IMR-90 (cell line): ENCODE results near the gene RIN1. TPM values are rescaled to one million over a fixed set of nuclear protein-coding genes. Genes with fewer than 3 reads are reported as not detected.

Experiments used
- ATAC-seq: fragments of 200-7000 bp; cut with Tn5 transposase; 2 replicates; pipeline ENCODE4 v1.9.1; 2020; ENCODE audit warnings: low read depth, mild to moderate bottlenecking, moderate library complexity
- BruUV-seq: library from RNA; stranded (reverse); fragments of 400-500 nt; replicated peaks from 2 replicates; lab custom pipeline; 2021; lab: Mats Ljungman, UMichigan
- CTCF ChIA-PET: fragments of 300-600 bp; formaldehyde crosslinking; extraction: SDS; loops from one replicate; lab custom pipeline; 2021; ENCODE audit warnings: antibody characterized with exemption; lab: Yijun Ruan, JAX
- POLR2A ChIA-PET: fragments of 300-600 bp; sonication (Branson Sonifier 250); formaldehyde crosslinking; loops from one replicate; lab custom pipeline; 2022; ENCODE audit warnings: antibody characterized with exemption; ENCODE audit not compliant: unreplicated experiment; lab: Charles Lee
- DNase-seq: peaks from one replicate; pipeline ENCODE4 v3.0.0; 2013
- H2AFZ ChIP-seq: replicated peaks from 2 replicates; pipeline ENCODE3; 2013; ENCODE audit warnings: low read length, mild to moderate bottlenecking; ENCODE audit not compliant: poor library complexity
- H2AK5ac ChIP-seq: 2 replicates; pipeline ENCODE4 v1.6.1; 2013; ENCODE audit warnings: low read depth, low read length, inconsistent platforms
- H2AK9ac ChIP-seq: replicated peaks from 2 replicates; pipeline ENCODE3; 2013; ENCODE audit warnings: mild to moderate bottlenecking, low read depth, low read length, moderate library complexity; ENCODE audit not compliant: poor library complexity
- H2BK120ac ChIP-seq: 2 replicates; pipeline ENCODE4 v1.6.1; 2013; ENCODE audit warnings: low read depth, low read length, inconsistent platforms
- H2BK15ac ChIP-seq: 3 replicates; pipeline ENCODE4 v1.6.1; 2013; ENCODE audit warnings: low read depth, low read length, inconsistent platforms
- H2BK20ac ChIP-seq: 2 replicates; pipeline ENCODE4 v1.6.1; 2013; ENCODE audit warnings: low read depth, mild to moderate bottlenecking, inconsistent platforms, low read length, moderate library complexity
- H2BK5ac ChIP-seq: 2 replicates; pipeline ENCODE4 v1.6.1; 2013; ENCODE audit warnings: mild to moderate bottlenecking, low read depth, low read length, inconsistent platforms; ENCODE audit not compliant: poor library complexity, severe bottlenecking
- H3K14ac ChIP-seq: replicated peaks from 2 replicates; pipeline ENCODE4 v1.6.1; 2013; ENCODE audit warnings: low read depth, low read length, inconsistent platforms
- H3K18ac ChIP-seq: 2 replicates; pipeline ENCODE4 v1.6.1; 2013; ENCODE audit warnings: low read depth, low read length, control low read depth
- H3K23ac ChIP-seq: 2 replicates; pipeline ENCODE4 v1.6.1; 2013; ENCODE audit warnings: low read depth, low read length, inconsistent platforms
- H3K27ac ChIP-seq: 2 replicates; pipeline ENCODE4 v1.5.1; 2013; ENCODE audit warnings: mild to moderate bottlenecking, control low read depth, low read length; ENCODE audit not compliant: insufficient read depth
- H3K27me3 ChIP-seq: 2 replicates; pipeline ENCODE4 v1.6.1; 2013; ENCODE audit warnings: low read length; ENCODE audit not compliant: control insufficient read depth, insufficient read depth
- H3K36me3 ChIP-seq: 2 replicates; pipeline ENCODE4 v1.6.1; 2013; ENCODE audit warnings: low read length, mixed read lengths; ENCODE audit not compliant: control insufficient read depth, insufficient read depth
- H3K4ac ChIP-seq: 2 replicates; pipeline ENCODE4 v1.6.1; 2013; ENCODE audit warnings: low read depth, low read length, inconsistent platforms
- H3K4me1 ChIP-seq: 2 replicates; pipeline ENCODE4 v1.6.1; 2013; ENCODE audit warnings: low read length, mixed read lengths; ENCODE audit not compliant: control insufficient read depth, insufficient read depth
- H3K4me2 ChIP-seq: 2 replicates; pipeline ENCODE4 v1.6.1; 2013; ENCODE audit warnings: low read depth, mild to moderate bottlenecking, control low read depth, low read length, moderate library complexity
- H3K4me3 ChIP-seq: 2 replicates; pipeline ENCODE4 v1.5.1; 2013; ENCODE audit warnings: low read depth, mild to moderate bottlenecking, control low read depth, low read length, moderate library complexity; ENCODE audit not compliant: insufficient read depth
- H3K56ac ChIP-seq: 2 replicates; pipeline ENCODE4 v1.6.1; 2013; ENCODE audit warnings: low read length, inconsistent platforms; ENCODE audit not compliant: insufficient read depth; ENCODE audit errors: extremely low read depth
- H3K79me1 ChIP-seq, 2 experiments: 2 replicates each; pipeline ENCODE4 v1.6.1; 2013; ENCODE audit warnings: low read length in 2 of 2, inconsistent platforms in 1 of 2, low read depth in 1 of 2
- H3K9ac ChIP-seq: 2 replicates; pipeline ENCODE4 v1.6.1; 2013; ENCODE audit warnings: low read depth, low read length, control low read depth
- H3K9me1 ChIP-seq: 2 replicates; pipeline ENCODE4 v1.6.1; 2013; ENCODE audit warnings: low read length, inconsistent platforms; ENCODE audit not compliant: insufficient read depth
- H3K9me3 ChIP-seq: 2 replicates; pipeline ENCODE4 v1.6.1; 2013; ENCODE audit warnings: low read length; ENCODE audit not compliant: control insufficient read depth, insufficient read depth
- H4K20me1 ChIP-seq: 2 replicates; pipeline ENCODE4 v1.6.1; 2013; ENCODE audit warnings: low read length, inconsistent platforms; ENCODE audit not compliant: insufficient read depth
- H4K5ac ChIP-seq: 2 replicates; pipeline ENCODE4 v1.6.1; 2013; ENCODE audit warnings: mild to moderate bottlenecking, low read depth, low read length, control low read depth
- H4K8ac ChIP-seq, 2 experiments: 2 replicates each; pipeline ENCODE4 v1.6.1; 2013; ENCODE audit warnings: low read depth in 2 of 2, low read length in 2 of 2, control low read depth in 1 of 2, inconsistent platforms in 1 of 2
- H4K91ac ChIP-seq: 2 replicates; pipeline ENCODE4 v1.6.1; 2013; ENCODE audit warnings: low read depth, low read length, inconsistent platforms; ENCODE audit not compliant: insufficient read depth
- CHD1 ChIP-seq: IDR thresholded peaks from 2 replicates; pipeline ENCODE4 v1.6.1; 2012; ENCODE audit warnings: low read depth, low read length, improper control_type of control experiment
- MAFK ChIP-seq: IDR thresholded peaks from 2 replicates; pipeline ENCODE4 v1.6.1; 2012; ENCODE audit warnings: low read depth, low read length, improper control_type of control experiment
- MXI1 ChIP-seq: IDR thresholded peaks from 2 replicates; pipeline ENCODE4 v1.6.1; 2012; ENCODE audit warnings: low read depth, mild to moderate bottlenecking, low read length, moderate library complexity, borderline replicate concordance
- POLR2A ChIP-seq: IDR thresholded peaks from 2 replicates; pipeline ENCODE4 v1.6.1; 2012; ENCODE audit warnings: mild to moderate bottlenecking, low read depth, low read length
- RAD21 ChIP-seq: IDR thresholded peaks from 2 replicates; pipeline ENCODE4 v1.6.1; 2012; ENCODE audit warnings: low read length, improper control_type of control experiment
- RFX5 ChIP-seq: IDR thresholded peaks from 2 replicates; pipeline ENCODE4 v1.8.0; 2012; ENCODE audit warnings: low read depth, mild to moderate bottlenecking, low read length, moderate library complexity
- SMC3 ChIP-seq: fragments of 150-350 bp; IDR thresholded peaks from 2 replicates; pipeline ENCODE4 v1.6.1; 2016; ENCODE audit warnings: low read depth, mild to moderate bottlenecking, antibody characterized with exemption, low read length, moderate library complexity
- WGBS, 2 experiments: methylation state at CpG; one replicate each; pipeline versions ENCODE4 v1.1.5 to v1.1.7; 2013; ENCODE audit warnings: missing lambda C conversion rate in 2 of 2; ENCODE audit not compliant: insufficient read length in 1 of 2; ENCODE audit errors: extremely low coverage in 2 of 2; 5-methylcytosine and 5-hydroxymethylcytosine counted together
- dilution Hi-C: fragments of 300-500 bp; cut with HindIII; formaldehyde crosslinking; loops from one replicate; pipeline ENCODE4 v1.14.3; 2018; ENCODE audit warnings: low sequenced_read_pairs; ENCODE audit not compliant: unreplicated experiment
- in situ Hi-C: fragments of 300-500 bp; cut with MboI; formaldehyde crosslinking; loops from 3 replicates; pipeline ENCODE4 v1.14.3; 2019; ENCODE audit warnings: low sequenced_read_pairs, inconsistent platforms, mixed read lengths
- intact Hi-C: fragments of 100-400 bp; cut with micrococcal nuclease; formaldehyde crosslinking; loops from 2 replicates; pipeline ENCODE4 v1.10.0; 2022
- polyA plus RNA-seq, 3 experiments: library from polyadenylated mRNA; depleted of rRNA; stranded (reverse); fragments of >200 nt; gene quantifications; 2 replicates each; pipeline ENCODE4 v1.2.3, GENCODE V29; 2012; ENCODE audit warnings: low replicate concordance in 1 of 3
- total RNA-seq: library from RNA; depleted of rRNA; stranded (reverse); fragments of >200 nt; gene quantifications from 2 replicates; pipeline ENCODE4 v1.2.3, GENCODE V29; 2012
- TF ChIP-seq, protein P1 (sequence below): fragments of 150-350 bp; IDR thresholded peaks from 2 replicates; pipeline ENCODE4 v1.6.1; 2016; ENCODE audit warnings: low read depth, mild to moderate bottlenecking, low read length, moderate library complexity, borderline replicate concordance
- TF ChIP-seq, protein P2 (sequence below): conservative IDR thresholded peaks from 2 replicates; pipeline ENCODE4 v1.5.1; 2012; ENCODE audit warnings: mild to moderate bottlenecking, low read depth, low read length, improper control_type of control experiment
- TF ChIP-seq, protein P3 (sequence below): fragments of 150-350 bp; IDR thresholded peaks from 2 replicates; pipeline ENCODE4 v1.6.1; 2017; ENCODE audit warnings: mild to moderate bottlenecking, antibody characterized with exemption, low read length, low read depth

Gene RIN1
- total and polyA plus RNA-seq, 2 of the 4 experiments (the other 2 are of a cell fraction): 9.9 to 20.8 TPM

DNA sequence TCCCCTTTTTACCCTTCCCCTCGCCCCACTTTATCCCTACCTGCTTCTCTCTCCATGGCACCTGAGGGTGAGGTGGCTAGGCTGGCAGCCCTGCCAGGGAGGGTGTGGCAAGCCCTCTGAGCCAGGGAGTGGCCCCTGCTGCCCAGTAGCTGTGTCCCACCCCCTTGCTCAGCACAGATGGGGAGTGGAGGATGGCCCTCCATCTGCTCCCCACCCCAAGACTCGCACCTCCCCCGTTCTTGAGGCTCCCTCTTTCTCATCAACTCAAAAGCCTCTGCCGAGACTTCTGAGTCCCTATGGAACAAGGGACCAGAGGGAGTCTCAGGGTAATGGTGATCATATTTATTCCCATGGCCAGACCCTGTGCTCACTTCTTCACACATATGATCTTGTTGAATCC is 42.9 kb downstream of the RIN1 start:
- H2BK20ac ChIP-seq: no peak overlapping the region
- H3K27ac ChIP-seq: no peak overlapping the region
- H3K23ac ChIP-seq: no peak overlapping the region
- H2AK5ac ChIP-seq: no peak overlapping the region
- no peak overlapping the region for H2BK120ac ChIP-seq
- POLR2A ChIA-PET: no interaction called here
- ATAC-seq (no peak), DNase-seq (no peak)
- H4K20me1 ChIP-seq: no peaks in the 10 kb centered on the region
- H3K9ac ChIP-seq: no peak overlapping the region
- no TSS peak for BruUV-seq
- dilution Hi-C loops (no loop called here), in situ Hi-C loops (no loop called here), intact Hi-C loops (no loop called here)
- no peak overlapping the region for H2AK9ac ChIP-seq
- H3K18ac ChIP-seq: no peak overlapping the region
- no peak overlapping the region for H3K56ac ChIP-seq
- no peaks in the 10 kb centered on the region for H3K9me3 ChIP-seq
- no peak overlapping the region for H2AFZ ChIP-seq
- H4K91ac ChIP-seq: no peak overlapping the region
- no peak overlapping the region for H3K4me2 ChIP-seq
- H4K8ac ChIP-seq: no peak overlapping the region
- CTCF ChIA-PET: no interaction called here
- H3K27me3 ChIP-seq: peaks cover 52% of the 10 kb centered on the region
- no peak overlapping the region for H4K5ac ChIP-seq
- H3K4me1 ChIP-seq: peaks cover 4% of the 10 kb centered on the region; the same call in 1 of the 2 replicates
- peaks cover 0 to 3% of the 10 kb centered on the region in 2 experiments; a peak in 3 of 4 replicates for H3K79me1 ChIP-seq
- H2BK5ac ChIP-seq: no peak overlapping the region
- no CpG with 5 or more reads among the region's 4 CpGs for WGBS, 2 experiments
- H3K36me3 ChIP-seq: no peaks in the 10 kb centered on the region
- H2BK15ac ChIP-seq: no peak overlapping the region
- peaks cover 7% of the 10 kb centered on the region; the same call in 1 of the 2 replicates for H3K9me1 ChIP-seq
- no peak overlapping the region for H3K4me3 ChIP-seq
- H3K14ac ChIP-seq: no peak overlapping the region
- no peak for TF ChIP-seq SMC3
- no peak for TF ChIP-seq MAFK
- no peak for TF ChIP-seq CHD1
- no peak for TF ChIP-seq RFX5
- TF ChIP-seq RAD21: no peak
- TF ChIP-seq, protein P1, sequence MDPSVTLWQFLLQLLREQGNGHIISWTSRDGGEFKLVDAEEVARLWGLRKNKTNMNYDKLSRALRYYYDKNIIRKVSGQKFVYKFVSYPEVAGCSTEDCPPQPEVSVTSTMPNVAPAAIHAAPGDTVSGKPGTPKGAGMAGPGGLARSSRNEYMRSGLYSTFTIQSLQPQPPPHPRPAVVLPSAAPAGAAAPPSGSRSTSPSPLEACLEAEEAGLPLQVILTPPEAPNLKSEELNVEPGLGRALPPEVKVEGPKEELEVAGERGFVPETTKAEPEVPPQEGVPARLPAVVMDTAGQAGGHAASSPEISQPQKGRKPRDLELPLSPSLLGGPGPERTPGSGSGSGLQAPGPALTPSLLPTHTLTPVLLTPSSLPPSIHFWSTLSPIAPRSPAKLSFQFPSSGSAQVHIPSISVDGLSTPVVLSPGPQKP: no peak
- TF ChIP-seq, protein P2, sequence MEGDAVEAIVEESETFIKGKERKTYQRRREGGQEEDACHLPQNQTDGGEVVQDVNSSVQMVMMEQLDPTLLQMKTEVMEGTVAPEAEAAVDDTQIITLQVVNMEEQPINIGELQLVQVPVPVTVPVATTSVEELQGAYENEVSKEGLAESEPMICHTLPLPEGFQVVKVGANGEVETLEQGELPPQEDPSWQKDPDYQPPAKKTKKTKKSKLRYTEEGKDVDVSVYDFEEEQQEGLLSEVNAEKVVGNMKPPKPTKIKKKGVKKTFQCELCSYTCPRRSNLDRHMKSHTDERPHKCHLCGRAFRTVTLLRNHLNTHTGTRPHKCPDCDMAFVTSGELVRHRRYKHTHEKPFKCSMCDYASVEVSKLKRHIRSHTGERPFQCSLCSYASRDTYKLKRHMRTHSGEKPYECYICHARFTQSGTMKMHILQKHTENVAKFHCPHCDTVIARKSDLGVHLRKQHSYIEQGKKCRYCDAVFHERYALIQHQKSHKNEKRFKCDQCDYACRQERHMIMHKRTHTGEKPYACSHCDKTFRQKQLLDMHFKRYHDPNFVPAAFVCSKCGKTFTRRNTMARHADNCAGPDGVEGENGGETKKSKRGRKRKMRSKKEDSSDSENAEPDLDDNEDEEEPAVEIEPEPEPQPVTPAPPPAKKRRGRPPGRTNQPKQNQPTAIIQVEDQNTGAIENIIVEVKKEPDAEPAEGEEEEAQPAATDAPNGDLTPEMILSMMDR: no peak
- TF ChIP-seq, protein P3, sequence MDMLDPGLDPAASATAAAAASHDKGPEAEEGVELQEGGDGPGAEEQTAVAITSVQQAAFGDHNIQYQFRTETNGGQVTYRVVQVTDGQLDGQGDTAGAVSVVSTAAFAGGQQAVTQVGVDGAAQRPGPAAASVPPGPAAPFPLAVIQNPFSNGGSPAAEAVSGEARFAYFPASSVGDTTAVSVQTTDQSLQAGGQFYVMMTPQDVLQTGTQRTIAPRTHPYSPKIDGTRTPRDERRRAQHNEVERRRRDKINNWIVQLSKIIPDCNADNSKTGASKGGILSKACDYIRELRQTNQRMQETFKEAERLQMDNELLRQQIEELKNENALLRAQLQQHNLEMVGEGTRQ: no peak
- no peak for TF ChIP-seq POLR2A
- no peak for TF ChIP-seq MXI1
- H3K4ac ChIP-seq: no peak overlapping the region
